ENCODE data around the gene USH1C. TPM values are rescaled to one million over a fixed set of nuclear protein-coding genes. Genes with fewer than 3 reads are reported as not detected.

The USH1C gene
- total and polyA plus RNA-seq, 9 of the 15 experiments (the other 6 are each of a cell fraction or from before 2014, with no cell fraction given), result 0.04 TPM; not detected in 8

DNA sequence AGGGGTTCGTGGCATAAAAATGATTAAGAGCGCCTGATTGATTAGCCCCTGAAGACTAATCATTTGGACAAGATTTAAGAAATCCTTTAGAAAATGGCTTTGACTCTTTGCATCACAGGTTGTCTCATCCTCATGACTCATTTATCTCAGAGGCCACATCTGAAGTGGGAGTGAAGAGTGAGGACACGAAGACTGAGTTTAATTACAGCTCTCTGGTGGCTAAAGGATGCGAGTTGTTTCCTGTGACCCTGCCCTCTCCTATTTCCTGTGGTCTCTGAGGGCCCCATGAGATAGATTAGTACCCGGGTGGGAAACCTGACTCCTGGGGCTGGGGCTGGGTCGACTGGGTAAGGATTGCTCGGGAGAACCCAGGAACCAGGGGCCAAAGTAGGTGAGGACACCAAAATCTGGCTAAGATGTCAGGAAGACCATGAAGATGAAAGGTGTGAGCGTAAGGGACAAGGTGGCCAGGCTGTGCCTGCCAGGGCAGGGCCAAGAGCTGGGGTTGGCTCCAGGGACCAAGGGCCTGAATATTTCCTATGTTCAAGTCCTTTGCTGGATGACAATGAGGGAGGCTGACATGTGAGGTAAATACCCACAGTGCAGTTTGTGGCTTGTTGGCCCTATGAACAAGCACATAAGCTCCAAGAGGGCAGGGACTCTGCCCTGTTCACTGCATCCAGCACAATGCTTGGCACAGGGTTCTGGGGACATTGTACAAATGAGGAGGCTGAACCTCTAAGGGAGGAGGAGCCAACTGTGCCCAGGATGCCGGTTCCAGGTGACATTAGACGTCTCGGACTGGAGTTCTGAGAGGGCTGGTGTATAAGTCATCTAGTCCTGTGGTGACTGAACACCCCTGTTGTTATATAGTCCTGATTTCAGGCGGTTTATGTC lies 6.5 kb upstream of the USH1C start:
- no TSS peak for BruUV-seq (replicated peaks)
- CTCF ChIA-PET (ENCODE audit: low intra/inter-chr PET ratio), result no interaction called here
- Histone ChIP-seq H3K4me3 (no peak overlapping the region), H3K4me1 (replicated peaks in 1 of 2; ENCODE audit: control insufficient read depth in 2 of 2, insufficient read depth in 2 of 2, low read length in 2 of 2) (peaks cover 0 to 7% of the 10 kb centered on the region in 2 experiments; a peak in 3 of 5 replicates), H3K9me1 (ENCODE audit: control insufficient read depth, insufficient read depth, low read length) (no peaks in the 10 kb centered on the region), H4K20me1 (replicated peaks; ENCODE audit: control insufficient read depth, insufficient read depth, low read length) (0 out of 2 replicates have a peak, but pooled peaks cover 6% of the 10 kb centered on the region), H3K27me3 (ENCODE audit: control insufficient read depth in 2 of 2, insufficient read depth in 2 of 2, low read length in 2 of 2) (peaks cover 0 to 36% of the 10 kb centered on the region in 2 experiments; a peak in 2 of 5 replicates), H3K9me3 (replicated peaks; ENCODE audit: control insufficient read depth, insufficient read depth, low read depth, low read length) (no peaks in the 10 kb centered on the region), H2AFZ (ENCODE audit: low read depth, low read length) (no peak overlapping the region), H3K79me2 (ENCODE audit: control insufficient read depth, insufficient read depth, low read length) (no peaks in the 10 kb centered on the region), H3K9ac (ENCODE audit: insufficient read depth in 1 of 2, low read depth in 2 of 2, low read length in 2 of 2) (no peak overlapping the region), H3K27ac (ENCODE audit: extremely low read depth, low read depth, low read length) (no peak overlapping the region), H3K36me3 (ENCODE audit: control insufficient read depth, insufficient read depth, low read length) (no peaks in the 10 kb centered on the region), H3K4me2 (ENCODE audit: insufficient read depth, low read length) (no peak overlapping the region)
- ATAC-seq (no peak), DNase-seq (ENCODE audit: extremely low read depth in 1 of 4, low spot score in 3 of 4) (no peak), FAIRE-seq (no peak)
- TF ChIP-seq NR2C2 (CRISPR knock-in tag; IDR thresholded peaks at IDR 0.05) (no peak), NR2C2 (tag; IDR thresholded peaks at IDR 0.05) (peak; percentile 19; the same call in 1 of the 2 replicates), JUND (IDR thresholded peaks at IDR 0.05; ENCODE audit: borderline replicate concordance, low read depth, low read length) (0 out of 2 replicates have a peak, but pooled peaks have one; percentile 20), JUND (tag; IDR thresholded peaks at IDR 0.05; ENCODE audit: borderline replicate concordance, low read depth, low read length) (no peak), FOSL1 (tag; conservative IDR thresholded peaks at IDR 0.05) (peak; percentile 41), POLR2AphosphoS2 (IDR thresholded peaks at IDR 0.05; ENCODE audit: low read length) (no peak)
- TF ChIP-seq, protein P1, sequence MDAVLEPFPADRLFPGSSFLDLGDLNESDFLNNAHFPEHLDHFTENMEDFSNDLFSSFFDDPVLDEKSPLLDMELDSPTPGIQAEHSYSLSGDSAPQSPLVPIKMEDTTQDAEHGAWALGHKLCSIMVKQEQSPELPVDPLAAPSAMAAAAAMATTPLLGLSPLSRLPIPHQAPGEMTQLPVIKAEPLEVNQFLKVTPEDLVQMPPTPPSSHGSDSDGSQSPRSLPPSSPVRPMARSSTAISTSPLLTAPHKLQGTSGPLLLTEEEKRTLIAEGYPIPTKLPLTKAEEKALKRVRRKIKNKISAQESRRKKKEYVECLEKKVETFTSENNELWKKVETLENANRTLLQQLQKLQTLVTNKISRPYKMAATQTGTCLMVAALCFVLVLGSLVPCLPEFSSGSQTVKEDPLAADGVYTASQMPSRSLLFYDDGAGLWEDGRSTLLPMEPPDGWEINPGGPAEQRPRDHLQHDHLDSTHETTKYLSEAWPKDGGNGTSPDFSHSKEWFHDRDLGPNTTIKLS (IDR thresholded peaks at IDR 0.05; ENCODE audit: borderline replicate concordance, low read depth), result no peak
- in situ Hi-C loops (cut with MboI) (no loop called here), intact Hi-C loops (cut with micrococcal nuclease) (no loop called here)
- POLR2A ChIA-PET, result no interaction called here
- WGBS (ENCODE audit: insufficient coverage, low coverage, missing lambda C conversion rate), result under 1% methylated on average over 12 of the region's 12 CpGs
